Peyer's patch (tissue), 4 donors: ENCODE measurements around the gene TMPRSS3. TPM values are rescaled to one million over a fixed set of nuclear protein-coding genes. Genes with fewer than 3 reads are reported as not detected.
A peak's percentile ranks its signal among the peaks of the same experiment; 100 is the strongest.

Source experiments
- DNase-seq, 3 donors: peaks; one replicate each; pipeline ENCODE4 v3.0.0-alpha.2; 2017 to 2019
- H3K27ac ChIP-seq, 4 donors: fragments of 200-600 bp; sonication (generic); one replicate each; pipeline ENCODE4 v1.5.1; 2016 to 2019
- H3K27me3 ChIP-seq, 2 donors: fragments of 200-600 bp; sonication (generic); one replicate each; pipeline ENCODE4 v1.5.1; 2019
- H3K36me3 ChIP-seq, 3 donors: fragments of 200-600 bp; sonication (generic); one replicate each; pipeline ENCODE4 v1.5.1; 2016 to 2019
- H3K4me1 ChIP-seq, 4 donors: fragments of 200-600 bp; sonication (generic); one replicate each; pipeline ENCODE4 v1.5.1; 2016 to 2019
- H3K4me3 ChIP-seq, 4 donors: fragments of 200-600 bp; sonication (generic); 1 replicate in 3 of 4; 2 replicates in 1 of 4; pipeline ENCODE4 v1.5.1; 2016 to 2019; ENCODE audit warnings: mild to moderate bottlenecking in 1 of 4
- H3K9me3 ChIP-seq, 4 donors: fragments of 200-600 bp; sonication (generic); one replicate each; pipeline ENCODE4 v1.5.1; 2016 to 2019; ENCODE audit warnings: mild to moderate bottlenecking in 1 of 4
- CTCF ChIP-seq, 6 experiments: fragments of 450-650 bp in 4 of 6; fragments of 200-600 bp in 2 of 6; sonication (generic) in 1 of 6; IDR thresholded peaks; one replicate each; pipeline ENCODE4 v1.5.1; 2017 to 2019; ENCODE audit warnings: antibody characterized with exemption in 6 of 6, mild to moderate bottlenecking in 3 of 6, moderate library complexity in 1 of 6
- POLR2A ChIP-seq, 2 donors: fragments of 450-650 bp; IDR thresholded peaks; one replicate each; pipeline ENCODE4 v1.5.1; 2017; ENCODE audit warnings: antibody characterized with exemption in 2 of 2, mild to moderate bottlenecking in 2 of 2, moderate library complexity in 2 of 2
- total RNA-seq, 4 donors: library from RNA; depleted of rRNA; stranded (reverse); fragments of >200 nt; gene quantifications; one replicate each; pipeline ENCODE4 v1.1.0, GENCODE V29; 2016

TMPRSS3 gene
- total RNA-seq, 4 donors from 2014 or later, result 0.54 to 2.5 TPM; not detected in 2

GRCh38 chr21:42414928-42415769, 19.3 kb upstream of the TMPRSS3 start:
- Histone ChIP-seq H3K27me3 (no peaks in the 10 kb centered on the region), H3K4me1 (no peaks in the 10 kb centered on the region), H3K27ac (peak overlapping the region; percentile 8 to 62 (median 52)), H3K9me3 (no peaks in the 10 kb centered on the region), H3K36me3 (no peaks in the 10 kb centered on the region), H3K4me3 (peak overlapping the region in 1 of 4 donors; percentile 16)
- DNase-seq, result peak in 2 of 3 donors; percentile 72 to 87
- TF ChIP-seq POLR2A (IDR thresholded peaks at IDR 0.05), result no peak
- TF ChIP-seq CTCF (IDR thresholded peaks at IDR 0.05), result no peak

- Histone ChIP-seq H3K9me3 (no peaks in the 10 kb centered on the region), H3K27me3 (no peaks in the 10 kb centered on the region), H3K36me3 (no peaks in the 10 kb centered on the region), H3K27ac (peak overlapping the region; percentile 8 to 62 (median 52)), H3K4me1 (no peaks in the 10 kb centered on the region), H3K4me3 (no peak overlapping the region)
- DNase-seq, result peak in 1 of 3 donors; percentile 43
- TF ChIP-seq CTCF (IDR thresholded peaks at IDR 0.05) (no peak), POLR2A (IDR thresholded peaks at IDR 0.05) (no peak)
Observed at GRCh38 chr21:42414553-42414927, 18.7 kb upstream of the TMPRSS3 start.

- Histone ChIP-seq H3K27ac (peak overlapping the region in 3 of 4 donors; percentile 8 to 62 (median 60)), H3K4me1 (no peaks in the 10 kb centered on the region), H3K4me3 (no peak overlapping the region), H3K9me3 (no peaks in the 10 kb centered on the region), H3K36me3 (no peaks in the 10 kb centered on the region), H3K27me3 (no peaks in the 10 kb centered on the region)
- TF ChIP-seq POLR2A (IDR thresholded peaks at IDR 0.05), result no peak
- TF ChIP-seq CTCF (IDR thresholded peaks at IDR 0.05), result no peak
- peak in 1 of 3 donors; percentile 45 for DNase-seq
Observed at GRCh38 chr21:42414066-42414465, 18.2 kb upstream of the TMPRSS3 start.

- H3K4me1 ChIP-seq, result no peaks in the 10 kb centered on the region
- H3K36me3 ChIP-seq, result no peaks in the 10 kb centered on the region
- no peak overlapping the region for H3K4me3 ChIP-seq
- peak in 1 of 3 donors; percentile 36 for DNase-seq
- TF ChIP-seq CTCF (IDR thresholded peaks at IDR 0.05) (no peak), POLR2A (IDR thresholded peaks at IDR 0.05) (no peak)
- H3K27ac ChIP-seq, result no peak overlapping the region
- no peaks in the 10 kb centered on the region for H3K9me3 ChIP-seq
- no peaks in the 10 kb centered on the region for H3K27me3 ChIP-seq
Observed at GRCh38 chr21:42413500-42413899, 17.6 kb upstream of the TMPRSS3 start.

- TF ChIP-seq CTCF (IDR thresholded peaks at IDR 0.05), result no peak
- H3K27me3 ChIP-seq, result no peaks in the 10 kb centered on the region
Observed at GRCh38 chr21:42413093-42413492, 17.2 kb upstream of the TMPRSS3 start.

More at GRCh38 chr21:42413093-42413492, 17.2 kb upstream of the TMPRSS3 start:
- Histone ChIP-seq H3K9me3 (no peaks in the 10 kb centered on the region), H3K4me1 (no peaks in the 10 kb centered on the region), H3K36me3 (no peaks in the 10 kb centered on the region), H3K4me3 (no peak overlapping the region), H3K27ac (no peak overlapping the region)
- DNase-seq, result peak in 1 of 3 donors; percentile 39
